Panc1 (cell line): Measurements from ENCODE around the gene UBAC2.

Source experiments
- CTCF ChIP-seq: fragments of 450-650 bp; IDR thresholded peaks from 2 replicates; pipeline ENCODE4 v1.5.1; 2017; ENCODE audit warnings: mild to moderate bottlenecking
- POLR2AphosphoS5 ChIP-seq: IDR thresholded peaks from 2 replicates; pipeline ENCODE4 v1.6.1; 2012; ENCODE audit warnings: mild to moderate bottlenecking, low read depth, low read length, moderate library complexity
- REST ChIP-seq, 2 experiments: IDR thresholded peaks; 2 replicates each; pipeline ENCODE4 v1.6.1; 2011 to 2012; ENCODE audit warnings: low read depth in 2 of 2, control low read depth in 1 of 2, low read length in 1 of 2, mild to moderate bottlenecking in 1 of 2, moderate library complexity in 1 of 2; ENCODE audit not compliant: insufficient read depth in 1 of 2
- TCF7L2 ChIP-seq: IDR thresholded peaks from 2 replicates; pipeline ENCODE4 v1.6.1; 2011; ENCODE audit warnings: mild to moderate bottlenecking, low read depth, low read length, inconsistent platforms

- TF ChIP-seq CTCF (no peak), POLR2AphosphoS5 (no peak), TCF7L2 (no peak), REST (IDR thresholded peaks at IDR 0.05; ENCODE audit: insufficient read depth in 1 of 2, low read depth in 2 of 2, low read length in 1 of 2) (no peak)
Observed at GRCh38 chr13:99218126-99218525, 17.5 kb downstream of the UBAC2 start.
